GM21723 (cell line): ENCODE data around the gene UGT1A10.
"Not testable (repeated sequence)": the region's sequence is repeated elsewhere in the genome, so short reads cannot be mapped to it uniquely, and the experiment has no call there.

ENCODE experiments used
- ATAC-seq: cut with Tn5 transposase; IDR thresholded peaks from one replicate; pipeline ENCODE4 v1.9.1; 2021; ENCODE audit warnings: mild to moderate bottlenecking, moderate library complexity; ENCODE audit not compliant: unreplicated experiment

Gene UGT1A10

DNA sequence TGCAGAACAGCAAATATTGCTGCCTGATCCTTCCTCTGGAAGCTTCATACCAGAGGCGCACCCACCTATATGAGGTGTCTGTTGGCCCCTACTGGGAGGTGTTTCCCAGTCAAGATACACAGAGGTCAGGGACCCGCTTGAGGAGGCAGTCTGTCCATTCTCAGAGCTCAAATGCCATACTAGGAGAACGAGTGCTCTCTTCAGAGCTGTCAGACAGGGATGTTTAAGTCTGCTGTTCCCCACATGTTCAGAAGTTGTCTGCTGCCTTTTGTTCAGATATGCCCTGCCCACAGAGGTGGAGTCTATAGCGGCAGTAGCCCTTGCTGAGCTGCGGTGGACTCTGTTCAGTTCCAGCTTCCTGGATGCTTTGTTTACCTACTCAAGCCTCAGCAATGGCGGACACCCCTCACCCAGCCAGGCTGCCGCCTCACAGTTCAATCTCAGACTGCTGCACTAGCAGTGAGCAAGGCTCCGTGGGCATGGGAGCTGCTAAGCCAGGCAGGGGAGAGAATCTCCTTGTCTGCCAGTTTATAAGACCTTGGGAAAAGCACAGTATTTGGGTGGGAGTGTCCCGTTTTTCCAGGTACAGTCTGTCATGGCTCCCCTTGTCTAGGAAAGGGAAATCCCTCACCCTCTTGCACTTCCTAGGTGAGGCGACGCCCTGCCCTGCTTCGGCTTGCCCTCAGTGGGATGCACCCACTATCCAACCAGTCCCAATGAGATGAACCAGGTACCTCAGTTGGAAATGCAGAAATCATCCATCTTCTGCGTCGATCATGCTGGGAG is 100.8 kb downstream of the UGT1A10 start:
- ATAC-seq: not testable (repeated sequence)

DNA sequence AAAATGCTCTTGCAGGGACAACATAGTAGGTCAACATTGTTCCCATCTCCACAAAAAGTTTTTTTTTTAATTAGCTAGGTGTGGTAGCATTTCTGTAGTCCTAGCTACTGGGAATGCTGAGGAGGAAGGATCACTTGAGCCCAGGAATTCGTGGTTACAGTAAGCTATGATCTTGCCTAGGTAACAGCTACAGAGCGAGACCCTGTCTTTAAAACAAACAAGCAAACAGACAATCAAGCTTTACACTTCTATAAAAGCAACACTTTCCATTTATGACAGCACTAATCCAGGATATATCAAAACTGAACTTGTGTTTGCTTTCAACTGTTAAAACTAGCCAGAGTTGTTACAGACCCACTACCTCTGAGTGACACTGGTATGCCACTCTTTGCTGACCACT is 104.6 kb downstream of the UGT1A10 start:
- ATAC-seq: no peak

DNA sequence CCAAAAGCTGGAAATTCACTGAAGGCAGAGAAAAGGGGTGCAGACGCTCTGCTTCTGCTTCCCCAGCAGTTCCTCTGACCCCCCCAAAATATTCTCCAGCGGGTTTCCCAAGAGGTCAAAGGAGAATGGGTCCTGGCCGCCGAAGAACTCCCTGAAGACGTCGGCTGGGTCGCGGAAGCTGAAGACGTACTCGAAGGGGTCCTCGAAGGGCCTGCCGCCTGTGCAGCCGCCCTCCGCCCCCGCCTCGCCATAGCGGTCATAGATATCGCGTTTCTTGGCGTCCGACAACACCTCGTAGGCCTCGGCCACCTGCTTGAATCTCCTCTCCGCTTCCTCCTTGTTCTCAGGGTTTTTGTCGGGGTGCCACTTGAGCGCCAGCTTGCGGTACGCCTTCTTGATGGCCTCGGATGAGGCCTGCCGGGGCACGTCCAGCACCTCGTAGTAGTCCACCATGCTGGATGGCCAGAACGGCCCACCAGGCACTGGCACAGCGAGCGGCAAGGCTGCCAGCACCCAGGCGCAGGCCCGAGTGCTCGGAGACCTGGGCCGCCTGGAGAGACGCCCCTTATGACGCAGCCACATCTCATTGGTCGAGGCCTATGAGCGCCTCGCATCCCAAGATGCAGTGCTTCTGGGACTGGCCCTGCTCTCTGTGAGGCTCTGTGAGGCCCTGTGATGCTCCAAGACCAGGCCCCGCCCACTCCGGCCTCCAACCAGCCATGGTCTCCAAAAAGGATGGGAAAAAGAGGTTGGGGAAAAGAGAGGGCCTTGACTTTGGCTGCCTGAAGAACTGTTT is 107.4 kb downstream of the UGT1A10 start:
- ATAC-seq: no peak

DNA sequence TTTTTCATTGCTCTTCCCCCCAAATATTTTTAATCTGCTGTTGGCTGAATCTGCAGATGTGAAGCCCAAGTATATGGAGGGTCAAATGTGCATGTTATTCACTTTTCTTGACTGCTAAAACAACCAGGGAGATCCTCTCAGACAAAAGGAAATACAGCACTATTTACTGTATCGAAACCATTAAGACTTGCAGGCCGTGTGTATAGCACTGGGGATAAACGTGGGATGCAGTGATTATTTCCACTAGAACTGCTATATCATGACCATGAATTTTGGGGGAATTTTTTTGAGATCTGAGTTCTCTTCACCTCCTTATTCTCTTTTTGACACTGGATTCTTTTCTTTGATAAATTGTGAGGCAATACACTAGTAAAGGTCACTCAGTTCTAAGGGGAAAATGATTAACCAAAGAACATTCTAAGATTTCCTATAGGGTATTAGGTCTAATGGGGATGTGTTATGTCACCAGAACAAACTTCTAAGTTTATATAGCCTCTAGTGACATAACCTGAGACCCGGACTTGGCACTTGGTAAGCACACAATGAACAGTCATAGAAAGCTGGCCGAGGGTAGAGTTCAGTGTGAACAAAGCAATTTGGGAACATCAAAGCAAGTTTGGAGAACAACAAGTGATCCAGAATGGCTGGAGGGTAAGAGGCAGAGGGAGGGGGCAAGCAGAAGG is 109.0 kb downstream of the UGT1A10 start:
- ATAC-seq: no peak

DNA sequence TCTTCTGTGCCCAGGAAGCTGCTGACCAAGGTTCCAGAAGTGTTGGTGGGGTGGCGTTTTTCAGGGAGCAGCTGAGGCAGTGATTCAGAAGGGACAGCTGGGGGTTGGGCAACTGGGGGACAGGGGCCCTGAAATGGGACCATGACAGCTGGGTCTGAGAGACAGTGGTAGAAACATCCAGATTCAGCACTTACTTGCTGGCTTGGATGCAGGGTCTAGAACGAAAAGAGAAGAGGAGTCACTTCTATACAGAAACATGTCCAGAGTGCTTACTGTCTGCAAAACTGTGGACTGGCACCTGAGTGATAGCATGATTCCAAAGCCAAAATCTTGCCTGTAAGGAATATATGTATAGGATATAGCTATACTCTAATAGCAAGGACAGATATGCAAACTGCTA is 109.6 kb downstream of the UGT1A10 start:
- not testable (repeated sequence) for ATAC-seq

DNA sequence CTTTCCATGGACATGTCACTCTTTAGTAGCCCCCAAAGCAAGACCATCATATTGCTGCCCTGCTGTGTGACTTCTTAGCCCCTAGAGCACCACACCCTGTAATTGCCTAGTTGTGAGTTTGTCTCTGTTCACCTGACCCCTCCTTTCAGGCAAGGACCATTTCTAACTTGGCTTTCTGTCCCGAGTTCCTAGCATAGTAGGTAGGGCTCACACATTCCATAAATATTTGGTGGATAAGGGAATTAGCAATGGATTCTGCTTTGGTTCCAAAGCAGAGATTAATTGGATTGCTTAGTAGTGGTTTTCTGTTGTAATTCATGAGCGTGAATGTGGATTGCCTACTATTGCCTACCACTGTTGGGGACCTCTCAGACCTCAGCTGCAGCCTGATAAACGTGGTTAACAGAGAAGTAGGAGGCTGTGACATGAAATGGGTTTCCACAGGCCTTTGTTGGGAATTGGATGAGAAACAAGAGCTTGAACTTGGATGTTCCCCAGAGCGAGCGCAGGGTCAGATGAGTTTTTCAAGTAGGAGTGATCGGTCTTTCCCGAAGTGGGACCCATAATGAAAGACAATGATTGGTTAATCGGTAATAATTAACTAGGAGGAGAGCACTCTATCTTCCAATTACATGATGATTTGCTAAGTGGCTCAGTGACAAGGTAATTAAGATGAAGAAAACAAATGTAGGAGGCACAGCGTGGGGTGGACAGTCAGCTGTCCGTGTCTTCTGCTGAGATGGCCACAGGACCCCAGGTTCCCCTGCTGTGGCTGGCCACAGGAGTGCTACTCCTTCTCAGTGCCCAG is 110.4 kb downstream of the UGT1A10 start:
- no peak for ATAC-seq

DNA sequence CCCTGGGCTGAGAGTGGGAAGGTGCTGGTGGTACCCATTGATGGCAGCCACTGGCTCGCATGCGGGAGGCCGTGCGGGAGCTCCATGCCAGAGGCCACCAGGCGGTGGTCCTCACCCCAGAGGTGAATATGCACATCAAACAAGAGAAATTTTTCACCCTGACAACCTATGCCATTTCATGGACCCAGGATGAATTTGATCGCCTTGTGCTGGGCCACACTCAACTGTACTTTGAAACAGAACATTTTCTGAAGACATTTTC is 111.0 kb downstream of the UGT1A10 start:
- ATAC-seq: no peak

DNA sequence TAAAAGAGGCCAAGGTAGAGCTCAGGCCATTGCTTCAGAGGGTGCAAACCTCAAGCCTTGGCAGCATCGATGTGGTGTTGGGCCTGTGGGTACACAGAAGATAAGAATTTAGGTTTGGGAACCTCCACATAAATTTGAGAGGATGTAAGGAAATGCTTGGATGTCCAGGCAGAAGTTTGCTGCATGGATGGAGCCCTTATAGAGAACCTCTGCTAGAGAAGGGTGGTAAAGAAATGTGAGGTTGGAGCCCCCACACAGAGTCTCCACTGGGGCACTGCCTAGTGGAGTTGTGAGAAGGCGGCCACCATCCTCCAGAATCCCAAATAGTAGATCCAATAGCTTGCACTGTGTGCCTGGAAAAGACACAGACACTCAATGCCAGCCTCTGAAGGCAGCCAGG is 114.4 kb downstream of the UGT1A10 start:
- not testable (repeated sequence) for ATAC-seq

DNA sequence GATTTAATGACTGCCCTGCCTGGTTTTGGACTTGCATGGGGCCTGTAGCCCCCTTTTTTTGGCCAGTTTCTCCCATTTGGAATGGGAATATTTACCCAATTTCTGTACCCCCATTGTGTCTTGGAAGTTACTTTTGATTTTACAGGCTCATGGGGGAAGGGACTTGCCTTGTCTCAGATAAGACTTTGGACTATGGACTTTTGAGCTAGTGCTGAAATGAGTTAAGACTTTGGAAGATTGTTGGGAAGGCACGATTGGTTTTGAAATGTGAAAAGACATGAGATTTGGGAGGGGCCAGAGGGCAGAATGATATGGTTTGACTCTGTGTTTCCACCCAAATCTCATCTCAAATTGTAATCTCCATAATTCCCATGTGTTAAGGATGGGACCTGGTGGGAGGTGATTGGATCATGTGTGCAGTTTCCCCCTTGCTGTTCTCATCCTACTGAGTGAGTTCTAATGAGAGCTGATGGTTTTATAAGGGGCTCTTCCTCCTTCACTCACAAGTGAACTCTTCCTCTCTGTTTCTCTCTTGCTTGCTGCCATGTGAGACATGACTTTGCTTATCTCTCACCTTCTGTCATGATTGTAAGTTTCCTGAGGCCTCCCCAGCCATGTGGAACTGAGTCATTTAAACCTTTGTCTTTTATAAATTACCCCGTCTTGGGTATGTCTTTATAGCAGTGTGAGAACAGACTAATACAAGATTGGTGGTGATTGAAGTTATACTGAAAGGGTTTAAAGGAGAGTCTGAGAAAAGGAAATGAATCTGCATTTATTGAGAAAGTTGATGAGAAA is 115.2 kb downstream of the UGT1A10 start:
- not testable (repeated sequence) for ATAC-seq

DNA sequence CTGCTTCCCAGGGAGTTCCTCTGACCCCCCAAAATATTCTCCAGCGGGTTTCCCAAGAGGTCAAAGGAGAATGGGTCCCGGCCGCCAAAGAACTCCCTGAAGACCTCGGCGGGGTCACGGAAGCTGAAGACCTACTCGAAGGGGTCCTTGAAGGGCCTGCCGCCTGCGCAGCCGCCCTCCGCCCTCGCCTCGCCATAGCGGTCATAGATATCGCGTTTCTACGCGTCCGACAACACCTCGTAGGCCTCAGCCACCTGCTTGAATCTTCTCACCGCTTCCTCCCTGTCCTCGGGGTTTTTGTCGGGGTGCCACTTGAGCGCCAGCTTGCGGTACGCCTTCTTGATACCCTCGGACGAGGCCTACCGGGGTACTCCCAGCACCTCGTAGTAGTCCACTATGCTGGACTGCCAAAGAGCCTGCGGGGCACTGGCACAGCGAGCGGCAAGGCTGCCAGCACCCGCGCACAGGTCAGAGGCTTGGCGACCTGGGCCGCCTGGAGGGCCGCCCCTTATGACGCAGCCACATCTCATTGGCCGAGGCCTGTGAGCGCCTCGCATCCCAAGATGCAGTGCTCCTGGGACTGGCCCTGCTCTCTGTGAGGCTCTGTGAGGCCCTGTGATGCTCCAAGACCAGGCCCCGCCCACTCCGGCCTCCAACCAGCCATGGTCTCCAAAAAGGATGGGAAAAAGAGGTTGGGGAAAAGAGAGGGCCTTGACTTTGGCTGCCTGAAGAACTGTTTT is 118.8 kb downstream of the UGT1A10 start:
- no peak for ATAC-seq

DNA sequence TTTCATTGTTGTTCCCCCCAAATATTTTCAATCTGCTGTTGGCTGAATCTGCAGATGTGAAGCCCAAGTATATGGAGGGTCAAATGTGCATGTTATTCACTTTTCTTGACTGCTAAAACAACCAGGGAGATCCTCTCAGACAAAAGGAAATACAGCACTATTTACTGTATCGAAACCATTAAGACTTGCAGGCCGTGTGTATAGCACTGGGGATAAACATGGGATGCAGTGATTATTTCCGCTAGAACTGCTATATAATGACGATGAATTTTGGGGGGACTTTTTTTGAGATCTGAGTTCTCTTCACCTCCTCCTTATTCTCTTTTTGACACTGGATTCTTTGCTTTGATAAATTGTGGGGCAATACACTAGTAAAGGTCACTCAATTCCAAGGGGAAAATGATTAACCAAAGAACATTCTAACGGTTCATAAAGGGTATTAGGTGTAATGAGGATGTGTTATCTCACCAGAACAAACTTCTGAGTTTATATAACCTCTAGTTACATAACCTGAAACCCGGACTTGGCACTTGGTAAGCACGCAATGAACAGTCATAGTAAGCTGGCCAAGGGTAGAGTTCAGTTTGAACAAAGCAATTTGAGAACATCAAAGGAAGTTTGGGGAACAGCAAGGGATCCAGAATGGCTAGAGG is 120.3 kb downstream of the UGT1A10 start:
- ATAC-seq: no peak

DNA sequence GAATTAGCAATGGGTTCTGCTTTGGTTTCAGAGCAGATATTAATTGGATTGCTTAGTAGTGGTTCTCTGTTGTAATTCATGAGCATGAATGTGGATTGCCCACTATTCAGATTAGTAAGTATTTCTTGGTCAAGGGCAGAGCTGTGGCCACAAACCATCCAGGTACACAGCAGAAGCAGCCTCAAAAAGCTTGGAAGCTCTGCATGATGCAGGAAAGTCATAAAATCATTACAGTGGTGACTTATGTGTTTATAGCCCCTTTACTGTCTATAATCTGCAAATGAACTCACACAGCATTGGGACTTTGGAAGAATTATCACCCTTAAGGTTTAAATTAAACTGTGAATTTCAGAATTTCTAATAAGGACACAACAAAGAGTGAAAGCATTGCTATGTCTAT is 121.9 kb downstream of the UGT1A10 start:
- ATAC-seq: no peak

DNA sequence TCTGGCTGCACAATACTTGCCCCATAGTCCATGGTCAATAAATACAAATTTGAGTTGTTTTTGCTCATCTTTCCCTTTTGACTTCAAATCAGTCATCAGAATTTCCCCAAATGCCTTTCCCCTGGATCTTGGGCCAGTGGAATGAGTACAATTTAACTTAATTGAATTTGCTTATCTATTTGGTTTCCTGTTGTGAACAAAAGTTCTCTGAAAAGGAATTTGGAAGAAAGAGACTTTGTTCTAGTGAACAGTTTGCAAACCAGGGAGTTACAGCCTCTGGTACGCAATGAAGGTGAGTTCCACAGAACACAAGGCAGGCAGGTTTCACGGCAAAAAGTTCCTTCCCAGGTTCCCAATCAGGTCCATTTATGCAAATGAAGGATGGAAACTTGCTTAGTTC is 122.6 kb downstream of the UGT1A10 start:
- no peak for ATAC-seq

DNA sequence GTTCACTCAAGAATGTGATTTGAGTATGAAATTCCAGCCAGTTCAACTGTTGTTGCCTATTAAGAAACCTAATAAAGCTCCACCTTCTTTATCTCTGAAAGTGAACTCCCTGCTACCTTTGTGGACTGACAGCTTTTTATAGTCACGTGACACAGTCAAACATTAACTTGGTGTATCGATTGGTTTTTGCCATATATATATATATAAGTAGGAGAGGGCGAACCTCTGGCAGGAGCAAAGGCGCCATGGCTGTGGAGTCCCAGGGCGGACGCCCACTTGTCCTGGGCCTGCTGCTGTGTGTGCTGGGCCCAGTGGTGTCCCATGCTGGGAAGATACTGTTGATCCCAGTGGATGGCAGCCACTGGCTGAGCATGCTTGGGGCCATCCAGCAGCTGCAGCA is 123.8 kb downstream of the UGT1A10 start, which contains the start of gene UGT1A1:
Gene UGT1A1, plus strand, starts transcription at position 228 of the 400 bp plus-strand sequence. Its CDS starts 18 bp downstream, at position 246.
- ATAC-seq: no peak

DNA sequence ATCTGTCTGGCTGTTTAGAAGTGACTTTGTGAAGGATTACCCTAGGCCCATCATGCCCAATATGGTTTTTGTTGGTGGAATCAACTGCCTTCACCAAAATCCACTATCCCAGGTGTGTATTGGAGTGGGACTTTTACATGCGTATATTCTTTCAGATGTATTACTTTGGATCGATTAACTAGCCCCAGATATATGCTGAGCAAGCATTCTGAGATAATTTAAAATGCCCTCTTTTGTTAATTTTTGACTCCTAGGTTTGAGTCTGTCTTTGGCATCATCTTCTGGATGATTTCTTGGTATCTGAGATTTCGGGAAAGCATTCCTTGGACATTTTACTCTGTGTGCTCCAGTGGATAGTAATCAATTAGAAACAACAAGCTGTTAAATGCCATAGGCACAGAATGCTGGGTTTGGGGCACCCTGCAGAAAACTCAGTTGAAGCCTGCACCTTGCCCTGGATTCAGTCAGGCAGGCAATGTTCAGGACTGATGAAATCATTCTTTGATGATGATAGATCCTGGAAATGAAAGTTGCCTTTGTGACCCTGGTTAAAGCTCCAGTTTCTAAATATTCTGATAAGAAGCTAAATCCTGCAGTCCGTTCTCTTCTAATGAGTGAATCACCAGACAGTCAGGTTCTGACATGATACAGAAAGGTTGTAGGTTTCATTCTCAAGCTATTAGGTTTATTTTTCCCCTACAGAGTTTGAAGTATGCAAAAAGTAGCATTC is 125.0 kb downstream of the UGT1A10 start:
- no peak for ATAC-seq

DNA sequence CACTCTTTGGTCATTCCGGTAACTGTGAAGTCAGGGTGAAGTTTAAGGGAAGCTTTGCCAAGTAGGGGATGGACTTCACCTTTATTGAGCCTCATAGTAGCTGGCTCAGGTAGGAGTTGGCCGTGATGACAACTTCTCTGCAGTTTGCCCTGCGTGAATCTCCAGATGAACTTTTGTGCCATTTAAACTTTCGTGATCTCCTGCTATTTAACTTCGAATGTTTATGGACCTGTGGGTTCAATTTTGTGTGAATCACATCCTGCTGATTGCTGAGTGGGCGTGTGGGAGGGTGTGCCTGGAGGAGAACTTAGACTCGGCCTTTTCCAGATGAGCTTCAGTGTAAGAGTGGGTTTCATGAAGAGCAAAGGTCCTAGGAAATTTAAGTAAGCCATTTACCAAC is 128.0 kb downstream of the UGT1A10 start:
- no peak for ATAC-seq

DNA sequence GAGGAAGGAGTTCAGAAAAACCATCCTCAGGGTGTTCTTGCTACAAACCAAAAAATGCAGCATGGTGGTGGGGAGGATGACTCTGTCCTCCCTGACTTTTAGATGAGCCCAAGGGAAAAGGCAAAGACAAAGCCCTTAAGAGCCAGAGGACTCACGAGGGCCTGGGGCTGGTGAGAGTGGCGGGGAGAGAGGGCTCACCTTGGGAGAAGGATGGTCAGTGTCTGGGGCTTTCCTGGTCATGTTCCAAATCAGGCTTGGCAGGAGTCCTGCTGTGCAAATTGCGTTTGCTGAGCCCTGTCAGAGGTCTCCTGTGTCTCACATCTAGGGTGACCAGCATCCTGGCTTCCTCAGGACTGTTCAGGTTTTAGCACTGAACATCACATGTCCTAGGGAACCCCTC is 128.5 kb downstream of the UGT1A10 start:
- ATAC-seq: no peak

DNA sequence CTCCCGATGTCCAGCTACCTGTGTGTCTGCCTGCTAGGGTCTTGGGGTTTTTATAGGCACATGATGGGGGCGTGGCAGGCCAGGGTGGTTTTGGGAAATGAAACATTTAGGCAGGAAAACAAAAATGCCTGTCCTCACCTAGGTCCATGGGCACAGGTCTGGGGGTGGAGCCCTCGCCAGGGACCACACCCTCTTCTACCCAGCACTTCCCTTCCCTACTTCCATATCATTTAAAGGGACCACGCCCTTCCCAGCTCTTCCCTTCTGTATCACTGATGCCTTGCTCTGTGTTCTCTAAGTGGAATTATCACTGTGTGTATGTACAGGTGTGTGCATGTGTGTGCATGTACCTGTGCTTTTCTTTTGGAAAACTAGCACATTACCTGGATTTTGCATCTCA is 130.2 kb downstream of the UGT1A10 start:
- ATAC-seq: no peak
